IPS-20b (cell line): ENCODE measurements around the gene SLC39A12.

Experiments
- H3K27ac ChIP-seq: one replicate; pipeline ENCODE4 v1.5.1; 2013; ENCODE audit warnings: low read length
- H3K27me3 ChIP-seq: 2 replicates; pipeline ENCODE4 v1.6.1; 2013; ENCODE audit warnings: mild to moderate bottlenecking, low read length, inconsistent platforms; ENCODE audit not compliant: insufficient read depth
- H3K36me3 ChIP-seq: 2 replicates; pipeline ENCODE4 v1.6.1; 2013; ENCODE audit warnings: low read depth, mild to moderate bottlenecking, inconsistent platforms, low read length, moderate library complexity; ENCODE audit not compliant: insufficient read depth
- H3K4me1 ChIP-seq: 2 replicates; pipeline ENCODE4 v1.6.1; 2013; ENCODE audit warnings: mild to moderate bottlenecking, control low read depth, inconsistent platforms, low read length, moderate library complexity; ENCODE audit not compliant: insufficient read depth
- H3K4me3 ChIP-seq: 2 replicates; pipeline ENCODE4 v1.5.1; 2013; ENCODE audit warnings: mild to moderate bottlenecking, low read length, inconsistent platforms
- H3K9ac ChIP-seq: 2 replicates; pipeline ENCODE4 v1.6.1; 2013; ENCODE audit warnings: low read depth, mild to moderate bottlenecking, inconsistent platforms, low read length, moderate library complexity
- H3K9me3 ChIP-seq: 2 replicates; pipeline ENCODE4 v1.6.1; 2013; ENCODE audit warnings: mild to moderate bottlenecking, low read depth, low read length, inconsistent platforms; ENCODE audit not compliant: insufficient read depth

Gene SLC39A12

DNA sequence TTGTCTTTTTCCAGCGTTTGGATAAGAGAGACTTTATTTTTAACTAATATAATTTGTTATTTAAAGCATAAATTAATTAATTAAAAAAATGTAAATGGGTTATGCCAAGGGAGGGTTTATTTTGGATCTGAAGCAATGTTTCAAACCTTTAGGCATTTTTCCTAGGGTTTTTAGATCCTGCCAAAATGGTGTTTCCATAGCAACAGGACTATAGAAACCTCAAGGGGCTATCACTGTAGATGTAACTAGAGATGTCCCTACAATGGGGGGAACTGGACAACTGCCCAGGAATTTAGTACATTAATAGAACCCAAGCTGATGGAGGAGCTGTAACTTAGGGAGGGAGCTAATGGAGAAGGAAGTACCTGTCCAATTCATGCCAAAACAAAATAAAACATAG lies 57.3 kb downstream of the SLC39A12 start:
- Histone ChIP-seq H3K9me3 (no peaks in the 10 kb centered on the region), H3K27me3 (no peaks in the 10 kb centered on the region), H3K27ac (no peak overlapping the region), H3K4me1 (peaks cover 16% of the 10 kb centered on the region; the same call in 1 of the 2 replicates), H3K4me3 (no peak overlapping the region), H3K9ac (no peak overlapping the region), H3K36me3 (no peaks in the 10 kb centered on the region)

DNA sequence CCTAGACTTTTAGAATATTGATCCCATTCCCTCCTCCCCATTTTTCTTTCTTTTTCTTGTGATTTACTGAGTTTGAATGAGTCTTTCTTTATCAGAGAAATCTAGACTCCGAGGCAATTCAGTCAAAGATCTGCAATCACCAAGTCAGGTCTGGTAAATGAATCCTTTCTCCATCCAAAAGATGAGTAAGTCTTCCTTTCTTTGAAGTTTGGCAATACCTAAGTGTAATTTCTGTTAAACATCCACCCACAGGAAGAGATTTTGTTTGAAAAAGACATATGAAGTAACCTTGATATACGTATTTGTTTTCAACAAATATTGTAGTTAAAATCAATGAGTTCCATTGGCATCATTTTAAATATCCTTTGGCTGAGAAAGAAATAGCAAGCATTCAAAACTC lies 58.3 kb downstream of the SLC39A12 start:
- Histone ChIP-seq H3K27ac (no peak overlapping the region), H3K36me3 (no peaks in the 10 kb centered on the region), H3K9me3 (no peaks in the 10 kb centered on the region), H3K4me3 (no peak overlapping the region), H3K4me1 (peaks cover 15% of the 10 kb centered on the region; the same call in 1 of the 2 replicates), H3K27me3 (no peaks in the 10 kb centered on the region), H3K9ac (no peak overlapping the region)

DNA sequence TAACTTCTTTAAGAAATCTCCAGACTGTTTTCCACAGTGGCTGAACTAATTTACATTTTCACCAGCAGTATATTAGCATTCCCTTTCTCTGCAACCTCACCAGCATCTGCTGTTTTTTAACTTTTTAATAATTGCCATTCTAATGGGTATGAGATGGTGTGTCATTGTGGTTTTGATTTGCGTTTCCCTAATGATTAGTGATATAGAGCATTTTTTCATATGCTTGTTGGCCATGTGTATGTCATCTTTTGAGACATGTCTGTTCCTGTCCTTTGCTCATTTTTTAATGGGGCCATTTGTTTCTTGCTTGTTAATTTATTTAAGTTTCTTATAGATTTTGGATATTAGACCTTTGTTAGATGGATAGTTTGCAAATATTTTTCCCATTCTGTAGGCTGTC lies 68.8 kb downstream of the SLC39A12 start:
- Histone ChIP-seq H3K27me3 (no peaks in the 10 kb centered on the region), H3K4me3 (no peak overlapping the region), H3K4me1 (no peaks in the 10 kb centered on the region), H3K9me3 (peaks cover 10% of the 10 kb centered on the region), H3K27ac (no peak overlapping the region), H3K9ac (no peak overlapping the region), H3K36me3 (no peaks in the 10 kb centered on the region)

DNA sequence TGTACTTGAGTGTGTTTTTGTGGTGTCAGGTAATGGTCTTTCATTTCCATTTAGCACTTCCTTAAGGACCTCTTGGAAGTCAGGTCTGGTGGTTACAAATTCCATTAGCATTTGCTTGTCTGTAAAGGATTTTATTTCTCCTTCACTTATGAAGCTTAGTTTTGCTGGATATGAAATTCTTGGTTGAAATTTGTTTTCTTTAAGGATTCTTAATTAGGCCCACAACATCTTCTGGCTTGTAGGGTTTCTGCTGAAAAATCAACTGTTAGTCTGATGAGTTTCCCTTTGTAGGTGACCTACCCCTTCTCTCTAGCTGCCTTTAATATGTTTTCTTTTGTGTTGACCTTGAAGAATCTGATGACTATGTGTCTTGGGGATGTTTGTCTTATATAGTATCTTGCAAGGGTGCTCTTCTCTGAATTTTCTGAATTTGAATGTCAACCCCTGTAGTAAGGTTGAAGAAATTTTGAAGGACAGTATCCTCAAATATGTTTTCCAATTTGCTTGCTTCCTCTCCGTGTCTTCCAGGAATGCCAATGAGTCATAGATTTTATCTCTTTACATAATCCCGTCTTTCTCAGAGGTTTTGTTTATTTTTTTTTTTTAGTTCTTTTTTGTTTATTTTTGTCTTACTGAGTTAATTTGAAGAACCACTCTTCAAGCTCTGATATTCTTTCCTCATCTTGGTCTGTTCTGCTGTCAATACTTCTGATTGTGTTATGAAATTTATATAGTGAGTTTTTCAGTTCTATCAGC lies 70.2 kb downstream of the SLC39A12 start:
- no peak overlapping the region for H3K4me3 ChIP-seq
- no peak overlapping the region for H3K9ac ChIP-seq
- H3K9me3 ChIP-seq: peaks cover 10% of the 10 kb centered on the region
- no peaks in the 10 kb centered on the region for H3K4me1 ChIP-seq
- no peak overlapping the region for H3K27ac ChIP-seq
- no peaks in the 10 kb centered on the region for H3K36me3 ChIP-seq
- no peaks in the 10 kb centered on the region for H3K27me3 ChIP-seq

DNA sequence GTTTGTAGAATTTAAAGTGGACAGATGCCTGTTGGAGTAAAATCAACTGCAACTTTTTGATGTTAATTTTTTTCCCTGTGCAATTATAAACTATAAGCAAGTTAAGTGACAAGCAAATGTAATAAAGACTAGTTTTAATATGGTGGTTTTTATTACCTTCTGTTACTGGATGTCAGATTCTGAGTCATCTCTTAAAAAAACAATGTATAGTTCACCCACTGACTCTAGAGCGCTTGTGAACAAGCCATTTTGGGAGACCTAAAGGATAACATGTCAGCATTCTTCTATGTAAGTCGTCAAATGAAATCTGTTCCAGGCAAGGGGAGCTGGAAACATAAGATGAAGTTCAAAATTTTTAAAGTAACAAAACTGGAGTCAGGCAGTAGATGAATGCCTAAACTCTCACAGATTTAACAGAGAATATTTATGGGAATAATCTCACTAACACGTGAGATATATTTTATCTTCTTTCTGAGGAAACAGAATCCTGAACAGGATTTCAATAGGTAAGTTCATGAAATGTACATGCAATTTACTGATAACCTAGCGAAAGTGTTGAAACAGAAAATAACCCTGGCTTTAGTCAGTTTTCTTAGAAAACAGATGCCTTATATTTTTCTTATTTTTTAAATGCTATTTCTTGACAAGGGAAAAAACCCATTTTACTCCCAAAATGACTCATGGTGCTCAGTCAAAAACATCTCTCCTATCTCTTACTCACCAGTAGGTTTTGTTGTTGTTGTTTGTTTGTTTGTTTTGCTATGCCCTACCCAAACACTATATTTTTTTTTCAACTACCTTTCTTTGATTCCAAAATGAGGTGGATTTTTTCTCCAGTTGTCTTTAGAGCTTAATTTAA lies 91.7 kb downstream of the SLC39A12 start:
- Histone ChIP-seq H3K4me1 (no peaks in the 10 kb centered on the region), H3K36me3 (no peaks in the 10 kb centered on the region), H3K4me3 (no peak overlapping the region), H3K27me3 (no peaks in the 10 kb centered on the region), H3K27ac (no peak overlapping the region), H3K9ac (no peak overlapping the region), H3K9me3 (no peaks in the 10 kb centered on the region)

DNA sequence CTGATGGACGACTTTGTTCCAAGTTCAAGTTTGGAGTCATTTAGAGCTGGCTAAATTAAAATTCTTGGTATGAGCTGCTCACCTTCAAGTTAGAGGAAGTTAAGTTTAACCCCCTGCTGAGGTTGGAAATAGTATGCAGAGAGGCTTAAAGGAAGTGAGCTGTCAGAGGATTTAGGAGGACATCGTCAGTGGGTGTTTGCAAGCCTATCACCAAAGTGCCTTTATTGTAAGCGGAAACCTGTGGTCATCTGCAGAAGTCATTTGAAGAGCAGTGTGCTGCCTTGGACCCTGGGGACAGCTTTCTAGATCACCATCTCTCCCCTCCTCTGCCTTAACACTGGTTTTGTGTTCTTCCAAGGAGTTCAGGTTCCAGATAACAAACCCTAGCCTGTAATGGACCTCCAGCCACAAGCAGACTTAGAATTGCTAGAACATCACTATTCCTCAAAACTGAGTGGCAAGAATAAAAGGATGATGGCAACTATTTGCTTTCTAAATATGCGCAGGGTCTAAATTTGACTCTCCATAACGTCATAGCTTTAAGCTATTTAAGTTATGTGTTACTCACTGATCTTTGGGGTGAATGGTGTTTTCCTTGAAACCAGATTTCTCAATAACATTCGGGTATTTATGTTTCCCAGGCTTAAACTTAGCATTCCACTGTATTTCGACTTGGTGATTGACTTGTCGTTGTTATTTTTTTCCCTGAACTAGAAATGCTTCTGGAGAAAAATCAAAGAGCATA lies 93.4 kb downstream of the SLC39A12 start:
- Histone ChIP-seq H3K27me3 (no peaks in the 10 kb centered on the region), H3K4me1 (no peaks in the 10 kb centered on the region), H3K36me3 (no peaks in the 10 kb centered on the region), H3K27ac (no peak overlapping the region), H3K9ac (no peak overlapping the region), H3K9me3 (no peaks in the 10 kb centered on the region), H3K4me3 (no peak overlapping the region)

DNA sequence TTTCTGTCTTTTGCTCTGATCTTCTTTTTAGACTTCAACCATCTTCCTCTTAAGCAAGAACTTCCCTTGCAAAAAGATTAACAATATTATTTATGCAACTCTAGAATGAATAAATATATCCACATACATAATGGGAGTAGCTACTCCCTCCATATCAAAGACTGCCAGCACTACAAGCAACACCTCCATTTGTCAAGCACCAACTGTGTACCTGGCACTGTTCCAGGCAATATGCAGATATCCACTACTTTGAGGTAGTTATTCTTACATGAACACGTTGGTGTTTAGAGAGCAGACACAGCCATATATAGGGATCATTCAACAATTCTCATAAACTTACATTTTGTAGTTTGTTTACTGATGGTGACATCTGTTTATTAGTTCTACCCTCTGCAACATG lies 104.9 kb downstream of the SLC39A12 start:
- Histone ChIP-seq H3K4me3 (no peak overlapping the region), H3K27me3 (no peaks in the 10 kb centered on the region), H3K4me1 (no peaks in the 10 kb centered on the region), H3K9me3 (peaks cover 4% of the 10 kb centered on the region; the same call in 1 of the 2 replicates), H3K9ac (no peak overlapping the region), H3K27ac (no peak overlapping the region), H3K36me3 (no peaks in the 10 kb centered on the region)

DNA sequence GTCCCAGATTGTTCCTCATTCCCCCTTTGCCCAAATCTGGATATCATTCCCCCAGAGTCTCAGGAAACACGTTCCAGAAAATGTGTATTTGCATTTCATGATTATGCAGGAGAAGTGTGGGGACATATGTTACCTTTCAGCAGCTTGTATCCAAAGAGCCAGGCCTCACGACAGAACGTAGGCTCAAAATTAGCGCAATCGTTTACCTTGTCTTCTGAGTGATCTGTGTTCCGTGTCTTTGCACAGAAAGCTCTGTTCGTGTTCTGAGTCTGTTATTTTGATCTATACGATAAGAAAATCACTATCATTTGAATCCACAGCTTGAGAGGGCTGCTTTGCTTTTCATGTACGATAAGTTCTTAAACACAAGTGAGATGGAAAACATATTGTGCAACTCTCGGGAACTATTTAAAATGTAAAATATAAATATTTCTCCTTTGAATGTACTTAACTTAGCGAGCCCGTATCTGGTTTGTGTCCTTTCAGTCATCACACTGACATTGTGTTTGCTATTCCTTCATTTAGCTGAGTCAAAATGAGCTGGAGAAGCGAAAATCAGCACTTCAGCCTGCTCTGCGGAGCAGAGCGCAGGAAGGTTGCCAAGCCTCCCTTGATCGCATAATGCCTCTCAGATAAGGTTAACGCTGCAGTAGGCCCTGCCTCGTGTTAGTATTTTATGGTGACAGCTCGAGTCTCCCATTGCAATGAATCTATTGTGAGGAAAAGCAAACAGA lies 108.3 kb downstream of the SLC39A12 start:
- no peaks in the 10 kb centered on the region for H3K4me1 ChIP-seq
- no peak overlapping the region for H3K9ac ChIP-seq
- H3K27ac ChIP-seq: no peak overlapping the region
- H3K27me3 ChIP-seq: no peaks in the 10 kb centered on the region
- H3K4me3 ChIP-seq: no peak overlapping the region
- H3K36me3 ChIP-seq: no peaks in the 10 kb centered on the region
- peaks cover under 1% of the 10 kb centered on the region; the same call in 1 of the 2 replicates for H3K9me3 ChIP-seq

DNA sequence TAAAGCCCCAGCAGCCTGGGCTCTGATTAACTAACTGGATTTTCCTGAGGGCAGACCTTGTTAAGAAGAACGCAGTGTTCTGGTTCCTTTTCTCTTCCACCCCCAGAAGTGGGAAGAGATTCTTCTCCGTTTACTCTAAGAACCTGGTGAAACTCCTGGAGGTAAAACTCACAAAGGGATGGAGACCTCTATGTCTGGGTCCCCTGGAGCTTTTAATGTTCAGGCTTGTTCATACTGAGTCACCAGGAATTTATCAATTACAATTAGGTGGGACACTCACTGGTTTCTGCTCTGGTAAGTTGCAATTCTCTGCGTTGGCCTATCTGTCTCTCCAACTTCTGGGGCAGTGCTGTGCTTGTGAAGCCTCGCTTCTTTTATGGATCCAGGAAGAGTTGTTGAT lies 115.2 kb downstream of the SLC39A12 start:
- Histone ChIP-seq H3K4me1 (no peaks in the 10 kb centered on the region), H3K4me3 (no peak overlapping the region), H3K27ac (no peak overlapping the region), H3K27me3 (no peaks in the 10 kb centered on the region), H3K9ac (no peak overlapping the region), H3K36me3 (no peaks in the 10 kb centered on the region), H3K9me3 (no peaks in the 10 kb centered on the region)

DNA sequence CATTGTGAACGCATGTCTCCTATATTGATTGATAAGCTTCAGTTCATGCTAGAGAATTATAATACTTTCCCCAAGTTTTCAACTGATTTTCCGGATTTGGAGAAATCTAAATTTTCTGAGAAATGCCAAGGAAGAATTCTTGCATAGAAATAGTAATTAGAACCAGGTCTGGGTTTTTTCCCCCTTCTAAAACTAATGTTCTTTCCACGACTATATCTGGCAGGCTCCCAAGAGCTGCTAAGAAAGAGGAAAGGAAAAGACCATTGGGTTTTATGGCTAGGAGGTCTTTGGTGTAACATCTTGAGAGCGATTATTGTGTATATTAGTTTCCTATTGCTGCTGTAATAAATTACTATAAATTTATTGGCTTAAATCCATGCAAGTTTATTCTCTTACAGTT lies 116.7 kb downstream of the SLC39A12 start:
- Histone ChIP-seq H3K36me3 (no peaks in the 10 kb centered on the region), H3K9ac (no peak overlapping the region), H3K27me3 (no peaks in the 10 kb centered on the region), H3K9me3 (no peaks in the 10 kb centered on the region), H3K4me3 (no peak overlapping the region), H3K27ac (no peak overlapping the region), H3K4me1 (no peaks in the 10 kb centered on the region)

DNA sequence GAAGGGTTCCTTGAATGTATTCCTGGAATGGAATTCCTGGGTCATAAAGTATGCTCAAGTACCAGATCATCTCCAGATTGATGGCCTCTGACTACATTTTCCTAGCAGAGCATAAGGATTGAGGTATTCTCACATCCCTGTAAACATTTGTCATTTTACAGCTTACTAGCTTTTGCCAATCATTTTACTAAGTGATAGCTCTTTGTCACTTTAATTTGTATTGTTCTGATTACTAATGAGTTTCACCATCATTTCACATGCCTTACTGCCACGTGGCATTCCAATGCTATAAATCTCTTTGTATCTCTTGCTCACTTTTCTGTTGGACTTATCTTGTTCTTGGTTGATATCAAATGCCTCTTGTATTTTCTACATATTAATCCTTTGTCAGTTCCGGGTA lies 119.9 kb downstream of the SLC39A12 start:
- Histone ChIP-seq H3K9ac (no peak overlapping the region), H3K36me3 (no peaks in the 10 kb centered on the region), H3K27ac (no peak overlapping the region), H3K9me3 (no peaks in the 10 kb centered on the region), H3K4me3 (no peak overlapping the region), H3K4me1 (no peaks in the 10 kb centered on the region), H3K27me3 (no peaks in the 10 kb centered on the region)
